Kidney (tissue), 14 donors: ENCODE results near the gene SULT1A1. TPM values are rescaled to one million over a fixed set of nuclear protein-coding genes. Genes with fewer than 3 reads are reported as not detected.
"Not testable (repeated sequence)": the region's sequence is repeated elsewhere in the genome, so short reads cannot be mapped to it uniquely, and the experiment has no call there.

Experiments
- DNase-seq, 5 donors: peaks; one replicate each; pipeline ENCODE4 v3.0.0-alpha.2; 2013 to 2020
- FAIRE-seq: peaks from 2 replicates; lab custom pipeline; 2012; peaks lifted over from hg19 to GRCh38; lab: Jason Lieb, UNC
- H3K27ac ChIP-seq, 2 donors: one replicate each; pipeline ENCODE4 v1.7.0; 2013; ENCODE audit warnings: low read depth in 2 of 2, low read length in 2 of 2, inconsistent platforms in 1 of 2
- H3K27me3 ChIP-seq: one replicate; pipeline ENCODE4 v1.7.1; 2013; ENCODE audit warnings: low read length, inconsistent platforms; ENCODE audit not compliant: control insufficient read depth, insufficient read depth
- H3K36me3 ChIP-seq, 3 donors: one replicate each; pipeline versions ENCODE4 v1.7.0 to v1.7.1; 2013; ENCODE audit warnings: low read length in 3 of 3, control low read depth in 1 of 3, inconsistent platforms in 1 of 3; ENCODE audit not compliant: insufficient read depth in 3 of 3, control insufficient read depth in 2 of 3
- H3K4me1 ChIP-seq, 3 donors: one replicate each; pipeline versions ENCODE4 v1.7.0 to v1.7.1; 2013; ENCODE audit warnings: low read length in 3 of 3, inconsistent platforms in 1 of 3, low read depth in 1 of 3; ENCODE audit not compliant: control insufficient read depth in 2 of 3, insufficient read depth in 2 of 3
- H3K4me3 ChIP-seq, 3 donors: one replicate each; pipeline versions ENCODE4 v1.7.0 to v1.8.1; 2013; ENCODE audit warnings: low read length in 3 of 3, control low read depth in 1 of 3, inconsistent platforms in 1 of 3
- H3K9ac ChIP-seq, 3 donors: one replicate each; pipeline versions ENCODE4 v1.7.0 to v1.7.1; 2013; ENCODE audit warnings: low read length in 3 of 3, control low read depth in 1 of 3, inconsistent platforms in 1 of 3
- H3K9me3 ChIP-seq, 3 donors: one replicate each; pipeline versions ENCODE4 v1.7.0 to v1.7.1; 2013; ENCODE audit warnings: low read length in 3 of 3, control low read depth in 1 of 3, inconsistent platforms in 1 of 3; ENCODE audit not compliant: control insufficient read depth in 2 of 3, insufficient read depth in 1 of 3
- CTCF ChIP-seq: IDR thresholded peaks from 3 replicates; pipeline ENCODE4 v1.5.1; 2012; ENCODE audit warnings: mild to moderate bottlenecking, moderate library complexity, borderline replicate concordance; ENCODE audit not compliant: insufficient read depth; ENCODE audit errors: extremely low read depth
- intact Hi-C: fragments of 100-400 bp; cut with DNase I; formaldehyde crosslinking; loops from one replicate; pipeline ENCODE4 v1.11.1; 2022
- polyA plus RNA-seq: library from polyadenylated mRNA; stranded (reverse); fragments of 350-450 nt; fragmentation: Illumina TruSeq; extraction: RNeasy Lipid Tissue Mini Kit (QIAGEN cat#74804); gene quantifications from one replicate; pipeline ENCODE4 v1.2.3, GENCODE V29; 2014; ENCODE audit warnings: low read depth, low replicate concordance; ENCODE audit not compliant: insufficient read depth
- total RNA-seq: library from RNA; stranded (reverse); fragmentation: NEBNext Ultra II Directional; extraction: Animal tissue kit (Norgen Biotek cat#: 25700); gene quantifications from one replicate; pipeline ENCODE4 v1.2.1, GENCODE V29; 2021
- donor health status: control.
- donor health status: control.
- donor health status: control.
- donor health status: control.
- donor health status: control.
- donor health status: DM: yes; HTN: yes; CAD: no.
- donor health status: Normal renal cell carcinoma (clear cell type).

SULT1A1 gene
- total and polyA plus RNA-seq, 2 donors from 2014 or later: 20.7 to 50.2 TPM

- Histone ChIP-seq H3K27ac (no peak overlapping the region), H3K9ac (no peak overlapping the region), H3K36me3 (no peaks in the 10 kb centered on the region), H3K4me3 (no peak overlapping the region), H3K4me1 (peaks cover 0 to 8% (median 2%) of the 10 kb centered on the region in 3 donors), H3K27me3 (no peaks in the 10 kb centered on the region), H3K9me3 (no peaks in the 10 kb centered on the region)
- intact Hi-C loops: no loop called here
- FAIRE-seq (no peak), DNase-seq (no peak)
- TF ChIP-seq CTCF: no peak
These were observed 40.8 kb downstream of the SULT1A1 start for GRCh38 chr16:28569021-28569420.

GRCh38 chr16:28567292-28567691 lies 42.6 kb downstream of the SULT1A1 start:
- no peak overlapping the region for H3K4me3 ChIP-seq

GRCh38 chr16:28566233-28566925 lies 43.5 kb downstream of the SULT1A1 start:
- DNase-seq, H3K27ac ChIP-seq, H3K9ac ChIP-seq, H3K36me3 ChIP-seq, H3K27me3 ChIP-seq, H3K4me1 ChIP-seq, FAIRE-seq, H3K4me3 ChIP-seq, intact Hi-C loops, H3K9me3 ChIP-seq: not testable (repeated sequence)

More at GRCh38 chr16:28567292-28567691, 42.6 kb downstream of the SULT1A1 start:
- H3K9ac ChIP-seq: no peak overlapping the region
- peaks cover 0 to 1% (median 0%) of the 10 kb centered on the region in 3 donors for H3K4me1 ChIP-seq
- H3K27me3 ChIP-seq: no peaks in the 10 kb centered on the region
- intact Hi-C loops: no loop called here
- H3K27ac ChIP-seq: no peak overlapping the region
- FAIRE-seq (no peak), DNase-seq (no peak)
- no peak for TF ChIP-seq CTCF
- H3K36me3 ChIP-seq: no peaks in the 10 kb centered on the region
- H3K9me3 ChIP-seq: no peaks in the 10 kb centered on the region

- intact Hi-C loops: no loop called here
- H3K9ac ChIP-seq: no peak overlapping the region
- TF ChIP-seq CTCF: no peak
- H3K36me3 ChIP-seq: peaks cover 0 to 5% (median 2%) of the 10 kb centered on the region in 3 donors
- H3K4me3 ChIP-seq: no peak overlapping the region
- DNase-seq: no peak
- H3K27ac ChIP-seq: no peak overlapping the region
- H3K9me3 ChIP-seq: no peaks in the 10 kb centered on the region
- no peak for FAIRE-seq
- H3K27me3 ChIP-seq: no peaks in the 10 kb centered on the region
- peaks cover 0 to 4% (median 3%) of the 10 kb centered on the region in 3 donors for H3K4me1 ChIP-seq
These were observed 46.6 kb downstream of the SULT1A1 start for GRCh38 chr16:28563218-28563617.
